GM18526 (cell line): ENCODE data around the gene CLCC1.

ENCODE experiments used
- POLR2A ChIP-seq: IDR thresholded peaks from 3 replicates; pipeline ENCODE4 v1.6.1; 2011; ENCODE audit not compliant: insufficient read length; ENCODE audit errors: extremely low read depth

CLCC1 gene

GRCh38 chr1:108963052-108963686 lies at the start of gene CLCC1:
CLCC1 (minus strand) TSS chr1:108963484; CDS start chr1:108950437, 13,047 bp downstream.
- peak; percentile 88 for TF ChIP-seq POLR2A

- no peak for TF ChIP-seq POLR2A
Observed at GRCh38 chr1:109011335-109011734, 48.1 kb upstream of the CLCC1 start.

GRCh38 chr1:108983114-108983513 lies 19.8 kb upstream of the CLCC1 start:
- no peak for TF ChIP-seq POLR2A

GRCh38 chr1:108976658-108977057 lies 13.4 kb upstream of the CLCC1 start:
- no peak for TF ChIP-seq POLR2A

- TF ChIP-seq POLR2A: no peak
Observed at GRCh38 chr1:108972951-108973350, 9.7 kb upstream of the CLCC1 start.

GRCh38 chr1:108969346-108969745 lies 6.1 kb upstream of the CLCC1 start:
- no peak for TF ChIP-seq POLR2A

- TF ChIP-seq POLR2A: no peak
Observed at GRCh38 chr1:108962681-108963051, 618 bp downstream of the CLCC1 start.

- no peak for TF ChIP-seq POLR2A
Observed at GRCh38 chr1:108961752-108962486, 1.4 kb downstream of the CLCC1 start.

- TF ChIP-seq POLR2A: no peak
Observed at GRCh38 chr1:108961198-108961597, 2.1 kb downstream of the CLCC1 start.

- TF ChIP-seq POLR2A: no peak
Observed at GRCh38 chr1:108960719-108961118, 2.6 kb downstream of the CLCC1 start.

GRCh38 chr1:108957888-108958287 lies 5.4 kb downstream of the CLCC1 start:
- TF ChIP-seq POLR2A: no peak

- no peak for TF ChIP-seq POLR2A
Observed at GRCh38 chr1:108955881-108956280, 7.4 kb downstream of the CLCC1 start.

- TF ChIP-seq POLR2A: no peak
Observed at GRCh38 chr1:108955111-108955510, 8.2 kb downstream of the CLCC1 start.

- TF ChIP-seq POLR2A: no peak
Observed at GRCh38 chr1:108953452-108953851, 9.8 kb downstream of the CLCC1 start.

GRCh38 chr1:108951242-108951641 lies 12.0 kb downstream of the CLCC1 start:
- TF ChIP-seq POLR2A: no peak

GRCh38 chr1:108949044-108949443 lies 14.2 kb downstream of the CLCC1 start:
- TF ChIP-seq POLR2A: no peak
